Sigmoid colon (tissue), 7 donors: ENCODE results near the gene HARBI1. TPM values are rescaled to one million over a fixed set of nuclear protein-coding genes. Genes with fewer than 3 reads are reported as not detected.

Experiments
- DNase-seq: peaks from one replicate; pipeline ENCODE4 v3.0.0-alpha.2; 2019
- H3K27ac ChIP-seq, 4 donors: fragments of 200-600 bp; sonication (generic); one replicate each; pipeline ENCODE4 v1.5.1; 2016 to 2019; ENCODE audit warnings: mild to moderate bottlenecking in 1 of 4
- H3K27me3 ChIP-seq, 3 donors: fragments of 200-600 bp; sonication (generic); one replicate each; pipeline ENCODE4 v1.5.1; 2019; ENCODE audit warnings: mild to moderate bottlenecking in 1 of 3
- H3K36me3 ChIP-seq, 4 donors: fragments of 200-600 bp; sonication (generic); one replicate each; pipeline ENCODE4 v1.5.1; 2016 to 2019
- H3K4me1 ChIP-seq, 4 donors: fragments of 200-600 bp; sonication (generic); one replicate each; pipeline ENCODE4 v1.5.1; 2017 to 2019
- H3K4me3 ChIP-seq, 4 donors: fragments of 200-600 bp; sonication (generic); one replicate each; pipeline ENCODE4 v1.5.1; 2017 to 2019; ENCODE audit warnings: mild to moderate bottlenecking in 2 of 4, moderate library complexity in 1 of 4
- H3K9me3 ChIP-seq, 4 donors: fragments of 200-600 bp in 3 of 4; sonication (generic) in 3 of 4; one replicate each; pipeline versions ENCODE4 v1.5.1 to v1.6.1; 2013 to 2019
- CTCF ChIP-seq, 4 experiments: fragments of 450-650 bp in 3 of 4; fragments of 200-600 bp in 1 of 4; IDR thresholded peaks; one replicate each; pipeline ENCODE4 v1.5.1; 2016 to 2019; ENCODE audit warnings: antibody characterized with exemption in 4 of 4, mild to moderate bottlenecking in 3 of 4, moderate library complexity in 2 of 4
- EP300 ChIP-seq, 4 donors: sonication (generic); formaldehyde crosslinking; IDR thresholded peaks; one replicate each; pipeline ENCODE4 v1.6.1; 2017; ENCODE audit warnings: antibody characterized with exemption in 4 of 4
- POLR2A ChIP-seq, 2 donors: fragments of 450-650 bp; IDR thresholded peaks; one replicate each; pipeline ENCODE4 v1.6.1; 2016; ENCODE audit warnings: antibody characterized with exemption in 2 of 2, mild to moderate bottlenecking in 2 of 2, moderate library complexity in 2 of 2
- POLR2AphosphoS5 ChIP-seq, 4 donors: sonication (generic); formaldehyde crosslinking; IDR thresholded peaks; one replicate each; pipeline ENCODE4 v1.6.1; 2017; ENCODE audit warnings: antibody characterized with exemption in 4 of 4
- WGBS, 2 donors: extraction: QIAGEN DNeasy Blood & Tissue Kit; methylation state at CpG; one replicate each; pipeline ENCODE4 v1.1.7; 2013; 5-methylcytosine and 5-hydroxymethylcytosine counted together
- intact Hi-C: fragments of 100-400 bp; cut with DNase I; formaldehyde crosslinking; loops from one replicate; pipeline ENCODE4 v1.15.1; 2023
- polyA plus RNA-seq, 3 donors: library from polyadenylated mRNA; stranded (reverse); fragments of 200-250 nt; gene quantifications; one replicate each; pipeline ENCODE4 v1.2.3, GENCODE V29; 2013
- total RNA-seq, 4 donors: library from RNA; depleted of rRNA; stranded (reverse); fragments of >200 nt; gene quantifications; one replicate each; pipeline ENCODE4 v1.1.0, GENCODE V29; 2016
- donor health status: healthy with polysubstance abuse.
- donor health status: Bipolar disorder and iron deficiency.
- donor health status: healthy.

The HARBI1 gene
- total and polyA plus RNA-seq, 7 donors = 1.6 to 8.9 (median 4.4) TPM

GRCh38 chr11:46631676-46632075, 14.6 kb upstream of the HARBI1 start:
- intact Hi-C loops = no loop called here

DNA sequence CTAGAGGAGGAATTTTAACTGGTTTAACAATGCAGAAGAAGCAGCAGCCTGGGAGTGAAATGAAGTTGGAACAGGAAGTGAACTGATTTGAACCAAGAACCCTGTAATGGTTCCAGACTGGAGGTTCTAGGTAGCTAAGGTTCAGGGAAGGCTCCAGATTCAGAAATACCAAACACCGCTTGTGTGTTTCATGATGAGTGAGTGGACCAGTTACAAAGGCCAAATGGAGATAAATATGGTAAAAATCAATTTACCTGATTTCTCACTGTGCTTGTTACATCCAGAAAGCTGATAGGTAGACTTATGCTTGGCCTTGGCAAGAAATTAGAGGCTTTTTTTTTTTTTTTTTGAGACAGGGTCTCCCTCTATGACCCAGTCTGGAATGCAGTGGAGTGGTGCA, 13.2 kb upstream of the HARBI1 start:
- Histone ChIP-seq H3K27ac (no peak overlapping the region), H3K36me3 (peaks cover 0 to 61% (median 5%) of the 10 kb centered on the region in 4 donors), H3K9me3 (no peaks in the 10 kb centered on the region), H3K27me3 (no peaks in the 10 kb centered on the region), H3K4me1 (no peaks in the 10 kb centered on the region), H3K4me3 (no peak overlapping the region)
- DNase-seq = no peak
- TF ChIP-seq EP300 (IDR thresholded peaks at IDR 0.05) (no peak), POLR2A (IDR thresholded peaks at IDR 0.05) (no peak), CTCF (IDR thresholded peaks at IDR 0.05) (no peak), POLR2AphosphoS5 (IDR thresholded peaks at IDR 0.05) (no peak)
- intact Hi-C loops = no loop called here
- WGBS, 2 donors = 95 to 100% methylated on average over 1 of the region's 1 CpG

More at GRCh38 chr11:46631676-46632075, 14.6 kb upstream of the HARBI1 start:
- peaks cover 0 to 46% (median 3%) of the 10 kb centered on the region in 4 donors for H3K36me3 ChIP-seq
- H3K4me3 ChIP-seq = no peak overlapping the region
- no peak for DNase-seq
- 95 to 97% methylated on average over 2 of the region's 2 CpGs for WGBS, 2 donors
- H3K9me3 ChIP-seq = no peaks in the 10 kb centered on the region
- H3K4me1 ChIP-seq = no peaks in the 10 kb centered on the region
- H3K27me3 ChIP-seq = no peaks in the 10 kb centered on the region
- H3K27ac ChIP-seq = no peak overlapping the region
- TF ChIP-seq POLR2A (IDR thresholded peaks at IDR 0.05) (no peak), EP300 (IDR thresholded peaks at IDR 0.05) (no peak), POLR2AphosphoS5 (IDR thresholded peaks at IDR 0.05) (no peak), CTCF (IDR thresholded peaks at IDR 0.05) (no peak)

- DNase-seq = no peak
- Histone ChIP-seq H3K4me1 (no peaks in the 10 kb centered on the region), H3K9me3 (no peaks in the 10 kb centered on the region), H3K27me3 (no peaks in the 10 kb centered on the region), H3K36me3 (peaks cover 0 to 73% (median 5%) of the 10 kb centered on the region in 4 donors), H3K4me3 (no peak overlapping the region), H3K27ac (no peak overlapping the region)
- no peak for TF ChIP-seq POLR2AphosphoS5 (IDR thresholded peaks at IDR 0.05)
- no peak for TF ChIP-seq CTCF (IDR thresholded peaks at IDR 0.05)
- TF ChIP-seq POLR2A (IDR thresholded peaks at IDR 0.05) = no peak
- TF ChIP-seq EP300 (IDR thresholded peaks at IDR 0.05) = no peak
- WGBS, 2 donors = 87 to 93% methylated on average over 6 of the region's 6 CpGs
- intact Hi-C loops = no loop called here
Observed at GRCh38 chr11:46628961-46629360, 11.9 kb upstream of the HARBI1 start.

DNA sequence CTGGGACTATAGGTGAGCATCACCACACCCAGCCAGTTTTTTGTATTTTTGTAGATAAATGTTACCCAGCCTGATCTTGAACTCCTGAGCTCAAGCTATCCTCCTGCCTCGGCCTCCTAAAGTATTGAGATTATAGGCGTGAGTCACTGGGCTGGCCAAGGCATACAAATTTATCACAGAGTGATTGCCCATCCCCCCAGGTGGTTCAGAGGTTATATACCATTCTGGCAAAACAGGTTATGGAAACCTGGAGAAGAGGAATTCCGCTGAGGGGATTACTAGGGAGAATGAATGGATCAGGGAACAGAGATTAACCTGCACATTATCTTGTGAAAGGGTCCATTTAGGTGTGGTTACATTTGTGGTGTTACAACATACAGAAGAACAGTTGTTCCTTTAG, 8.4 kb upstream of the HARBI1 start:
- intact Hi-C loops = no loop called here
- WGBS, 2 donors = 72 to 85% methylated on average over 3 of the region's 3 CpGs
- TF ChIP-seq EP300 (IDR thresholded peaks at IDR 0.05) (no peak), POLR2AphosphoS5 (IDR thresholded peaks at IDR 0.05) (no peak), POLR2A (IDR thresholded peaks at IDR 0.05) (no peak), CTCF (IDR thresholded peaks at IDR 0.05) (no peak)
- no peak for DNase-seq
- peaks cover 0 to 85% (median 5%) of the 10 kb centered on the region in 4 donors for H3K36me3 ChIP-seq
- no peaks in the 10 kb centered on the region for H3K9me3 ChIP-seq
- no peaks in the 10 kb centered on the region for H3K27me3 ChIP-seq
- H3K4me3 ChIP-seq = no peak overlapping the region
- H3K4me1 ChIP-seq = no peaks in the 10 kb centered on the region
- no peak overlapping the region for H3K27ac ChIP-seq

GRCh38 chr11:46618837-46619236, 1.8 kb upstream of the HARBI1 start:
- 24 to 66% methylated on average over 6 of the region's 6 CpGs for WGBS, 2 donors
- H3K4me3 ChIP-seq = no peak overlapping the region
- peaks cover 0 to 35% (median 0%) of the 10 kb centered on the region in 4 donors for H3K36me3 ChIP-seq
- no peaks in the 10 kb centered on the region for H3K27me3 ChIP-seq
- H3K9me3 ChIP-seq = no peaks in the 10 kb centered on the region
- no peak overlapping the region for H3K27ac ChIP-seq
- DNase-seq = no peak
- intact Hi-C loops = loop anchor here (5.0 to 10.0 kb wide), 2 partner anchors 62 to 494 kb away; partner anchors contain the start of gene PHF21A
- H3K4me1 ChIP-seq = peaks cover 0 to 36% (median 29%) of the 10 kb centered on the region in 4 donors
- TF ChIP-seq CTCF (IDR thresholded peaks at IDR 0.05) (no peak), POLR2A (IDR thresholded peaks at IDR 0.05) (no peak), POLR2AphosphoS5 (IDR thresholded peaks at IDR 0.05) (no peak)
